ENCODE measurements around the gene GALC. TPM values are rescaled to one million over a fixed set of nuclear protein-coding genes. Genes with fewer than 3 reads are reported as not detected.

The GALC gene
- total and polyA plus RNA-seq, 12 donors: 8.3 to 330 (median 37.3) TPM

DNA sequence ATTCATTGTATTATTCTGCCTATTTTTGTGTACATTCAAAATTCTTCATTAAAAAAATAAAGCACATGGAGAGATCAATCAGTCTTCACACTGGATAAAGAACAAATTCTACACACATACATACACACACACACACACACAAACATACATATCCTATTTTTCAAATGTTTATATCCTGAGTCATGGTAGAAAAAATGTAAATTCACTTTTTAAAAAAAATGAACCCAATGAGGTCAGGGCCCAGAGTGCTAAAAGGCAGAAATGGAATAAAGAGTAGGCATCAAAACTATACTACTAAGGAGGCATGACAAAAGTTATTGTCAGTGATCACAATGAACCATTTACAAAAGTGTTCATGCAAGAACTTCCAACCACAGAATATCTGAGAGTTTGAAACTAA lies 17.3 kb downstream of the GALC start:
- no peak for DNase-seq
- intact Hi-C loops (cut with DNase I): no loop called here
- H3K9me3 ChIP-seq (replicated peaks in 1 of 3): no peaks in the 10 kb centered on the region
- TF ChIP-seq POLR2A (IDR thresholded peaks at IDR 0.05): no peak
- TF ChIP-seq, protein P1, sequence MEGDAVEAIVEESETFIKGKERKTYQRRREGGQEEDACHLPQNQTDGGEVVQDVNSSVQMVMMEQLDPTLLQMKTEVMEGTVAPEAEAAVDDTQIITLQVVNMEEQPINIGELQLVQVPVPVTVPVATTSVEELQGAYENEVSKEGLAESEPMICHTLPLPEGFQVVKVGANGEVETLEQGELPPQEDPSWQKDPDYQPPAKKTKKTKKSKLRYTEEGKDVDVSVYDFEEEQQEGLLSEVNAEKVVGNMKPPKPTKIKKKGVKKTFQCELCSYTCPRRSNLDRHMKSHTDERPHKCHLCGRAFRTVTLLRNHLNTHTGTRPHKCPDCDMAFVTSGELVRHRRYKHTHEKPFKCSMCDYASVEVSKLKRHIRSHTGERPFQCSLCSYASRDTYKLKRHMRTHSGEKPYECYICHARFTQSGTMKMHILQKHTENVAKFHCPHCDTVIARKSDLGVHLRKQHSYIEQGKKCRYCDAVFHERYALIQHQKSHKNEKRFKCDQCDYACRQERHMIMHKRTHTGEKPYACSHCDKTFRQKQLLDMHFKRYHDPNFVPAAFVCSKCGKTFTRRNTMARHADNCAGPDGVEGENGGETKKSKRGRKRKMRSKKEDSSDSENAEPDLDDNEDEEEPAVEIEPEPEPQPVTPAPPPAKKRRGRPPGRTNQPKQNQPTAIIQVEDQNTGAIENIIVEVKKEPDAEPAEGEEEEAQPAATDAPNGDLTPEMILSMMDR (IDR thresholded peaks at IDR 0.05): no peak
- no peaks in the 10 kb centered on the region for H3K4me1 ChIP-seq (replicated peaks in 1 of 2)
- H3K27ac ChIP-seq: no peak overlapping the region
- no peak overlapping the region for H3K4me3 ChIP-seq
- H3K27me3 ChIP-seq: no peaks in the 10 kb centered on the region
- peaks cover 0 to 4% of the 10 kb centered on the region in 2 donors for H3K36me3 ChIP-seq (replicated peaks in 1 of 2)

DNA sequence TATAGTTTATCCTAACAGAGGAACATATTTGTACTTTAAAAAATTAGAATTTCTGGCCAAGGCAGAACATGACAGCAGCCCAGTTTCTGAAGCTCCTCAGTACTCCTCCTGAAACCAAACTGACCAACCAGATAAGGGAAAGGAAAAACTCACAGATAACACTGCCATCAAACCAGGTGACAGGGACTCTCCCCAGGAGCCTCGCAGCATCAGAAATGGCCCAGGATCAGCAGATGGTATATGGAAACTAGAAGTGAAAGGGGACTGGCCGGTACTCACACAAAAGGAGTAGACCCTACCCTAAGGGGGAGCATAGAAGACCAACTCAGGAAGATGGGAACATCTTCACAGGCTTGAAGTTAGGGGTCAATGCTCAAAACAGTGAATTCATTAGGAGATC lies 22.0 kb downstream of the GALC start:
- TF ChIP-seq, protein P1 (IDR thresholded peaks at IDR 0.05): no peak
- TF ChIP-seq POLR2A (IDR thresholded peaks at IDR 0.05): no peak
- 82 to 95% (median 90%) methylated on average over 2 of the region's 2 CpGs for WGBS, 4 donors
- Histone ChIP-seq H3K9me3 (replicated peaks in 1 of 3) (no peaks in the 10 kb centered on the region), H3K27ac (no peak overlapping the region), H3K27me3 (no peaks in the 10 kb centered on the region), H3K36me3 (replicated peaks in 1 of 2) (peaks cover 0 to under 1% of the 10 kb centered on the region in 2 donors), H3K4me3 (no peak overlapping the region), H3K4me1 (replicated peaks in 1 of 2) (no peaks in the 10 kb centered on the region)
- no peak for DNase-seq
- intact Hi-C loops (cut with DNase I): no loop called here

DNA sequence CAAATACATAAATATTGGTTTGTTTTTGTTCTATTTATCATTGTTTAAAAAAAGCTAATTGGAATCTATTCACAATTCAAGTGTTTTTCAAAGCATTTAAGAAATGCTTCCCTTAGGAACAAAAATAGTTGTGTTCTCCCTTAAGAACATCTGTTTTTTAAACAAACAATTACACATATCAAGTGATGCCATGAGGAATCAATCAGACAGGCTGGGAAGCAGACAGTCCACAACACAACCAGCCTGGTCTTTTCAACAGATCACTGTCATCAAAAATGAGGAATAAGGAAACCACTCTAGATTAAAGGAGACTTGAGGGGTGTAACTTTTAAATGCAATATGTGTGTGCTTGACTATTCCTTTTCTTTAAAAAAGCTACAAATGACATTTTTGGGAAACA lies 25.5 kb downstream of the GALC start:
- Histone ChIP-seq H3K36me3 (replicated peaks in 1 of 2) (no peaks in the 10 kb centered on the region), H3K4me3 (no peak overlapping the region), H3K27ac (no peak overlapping the region), H3K9me3 (replicated peaks in 1 of 3) (no peaks in the 10 kb centered on the region), H3K27me3 (no peaks in the 10 kb centered on the region), H3K4me1 (replicated peaks in 1 of 2) (no peaks in the 10 kb centered on the region)
- intact Hi-C loops (cut with DNase I): no loop called here
- no peak for DNase-seq
- TF ChIP-seq POLR2A (IDR thresholded peaks at IDR 0.05): no peak
- TF ChIP-seq, protein P1 (IDR thresholded peaks at IDR 0.05): no peak

DNA sequence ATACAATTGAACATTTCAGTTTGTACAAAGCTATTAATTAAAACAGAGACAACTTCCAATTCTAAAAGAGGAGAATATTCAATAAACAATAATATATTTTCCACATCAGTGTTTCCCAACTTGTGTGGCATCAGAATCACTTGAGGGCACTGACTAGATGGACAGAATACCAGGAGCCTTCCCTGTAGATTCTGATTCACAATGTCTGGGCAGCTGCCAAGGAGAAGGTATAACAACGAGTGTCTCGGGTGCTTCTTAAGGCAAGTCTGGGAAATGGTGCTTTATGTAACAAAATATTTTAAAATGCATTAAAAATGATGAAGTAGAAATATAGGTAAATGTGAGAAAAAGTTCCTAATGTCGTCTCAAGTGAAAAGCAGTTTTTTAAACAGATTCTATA lies 26.2 kb downstream of the GALC start:
- H3K9me3 ChIP-seq (replicated peaks in 1 of 3): no peaks in the 10 kb centered on the region
- peaks cover 0 to 3% of the 10 kb centered on the region in 2 donors for H3K36me3 ChIP-seq (replicated peaks in 1 of 2)
- no peak overlapping the region for H3K27ac ChIP-seq
- no peaks in the 10 kb centered on the region for H3K4me1 ChIP-seq (replicated peaks in 1 of 2)
- no peak overlapping the region for H3K4me3 ChIP-seq
- intact Hi-C loops (cut with DNase I): no loop called here
- DNase-seq: peak in 2 of 7 donors; percentile 15 to 16
- TF ChIP-seq POLR2A (IDR thresholded peaks at IDR 0.05): no peak
- TF ChIP-seq, protein P1 (IDR thresholded peaks at IDR 0.05): no peak
- 68 to 75% (median 71%) methylated on average over 3 of the region's 3 CpGs for WGBS, 4 donors
- H3K27me3 ChIP-seq: no peaks in the 10 kb centered on the region

Measured in adrenal gland (tissue), 12 donors.